DMS 273 (cell line): ENCODE results near the gene PRR29.
"Not testable (repeated sequence)": the region's sequence is repeated elsewhere in the genome, so short reads cannot be mapped to it uniquely, and the experiment has no call there.

Experiments used
- DNase-seq: peaks from one replicate; lab custom pipeline; 2025; ENCODE audit not compliant: unreplicated experiment; lab: John Stamatoyannopoulos, UW

The PRR29 gene

DNA sequence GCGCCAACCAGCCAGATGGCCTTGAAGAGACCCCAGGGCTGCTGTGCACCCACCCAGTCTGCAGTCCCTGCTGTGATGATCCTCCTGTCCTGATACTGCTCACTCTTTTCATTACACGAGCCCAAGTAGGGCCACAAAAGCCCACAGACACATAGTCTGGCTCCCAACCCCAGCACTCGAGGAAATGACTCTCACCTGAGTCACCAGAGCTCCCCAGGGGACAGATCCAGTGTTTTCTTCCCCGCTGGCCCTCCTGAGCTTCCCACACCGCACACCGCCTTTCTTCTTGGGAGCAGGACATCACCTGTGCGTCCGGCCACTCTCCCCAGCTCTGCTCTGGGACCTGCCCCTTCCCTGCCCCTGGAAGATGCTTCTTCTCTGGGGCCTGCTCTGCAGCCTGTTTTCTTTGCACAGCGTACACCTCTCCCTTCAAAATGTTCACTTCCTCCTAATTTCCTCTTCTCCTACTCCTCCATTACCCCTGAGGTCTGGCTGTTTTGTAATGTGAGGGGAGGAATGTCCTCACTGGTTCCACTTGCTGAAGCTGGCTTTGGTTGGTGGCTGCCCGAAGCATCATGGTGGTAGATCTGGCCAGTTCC lies 23.5 kb upstream of the PRR29 start:
- DNase-seq: no peak

GRCh38 chr17:63975541-63976092 lies 22.5 kb upstream of the PRR29 start:
- no peak for DNase-seq

GRCh38 chr17:63976702-63977101 lies 21.4 kb upstream of the PRR29 start:
- DNase-seq: no peak

DNA sequence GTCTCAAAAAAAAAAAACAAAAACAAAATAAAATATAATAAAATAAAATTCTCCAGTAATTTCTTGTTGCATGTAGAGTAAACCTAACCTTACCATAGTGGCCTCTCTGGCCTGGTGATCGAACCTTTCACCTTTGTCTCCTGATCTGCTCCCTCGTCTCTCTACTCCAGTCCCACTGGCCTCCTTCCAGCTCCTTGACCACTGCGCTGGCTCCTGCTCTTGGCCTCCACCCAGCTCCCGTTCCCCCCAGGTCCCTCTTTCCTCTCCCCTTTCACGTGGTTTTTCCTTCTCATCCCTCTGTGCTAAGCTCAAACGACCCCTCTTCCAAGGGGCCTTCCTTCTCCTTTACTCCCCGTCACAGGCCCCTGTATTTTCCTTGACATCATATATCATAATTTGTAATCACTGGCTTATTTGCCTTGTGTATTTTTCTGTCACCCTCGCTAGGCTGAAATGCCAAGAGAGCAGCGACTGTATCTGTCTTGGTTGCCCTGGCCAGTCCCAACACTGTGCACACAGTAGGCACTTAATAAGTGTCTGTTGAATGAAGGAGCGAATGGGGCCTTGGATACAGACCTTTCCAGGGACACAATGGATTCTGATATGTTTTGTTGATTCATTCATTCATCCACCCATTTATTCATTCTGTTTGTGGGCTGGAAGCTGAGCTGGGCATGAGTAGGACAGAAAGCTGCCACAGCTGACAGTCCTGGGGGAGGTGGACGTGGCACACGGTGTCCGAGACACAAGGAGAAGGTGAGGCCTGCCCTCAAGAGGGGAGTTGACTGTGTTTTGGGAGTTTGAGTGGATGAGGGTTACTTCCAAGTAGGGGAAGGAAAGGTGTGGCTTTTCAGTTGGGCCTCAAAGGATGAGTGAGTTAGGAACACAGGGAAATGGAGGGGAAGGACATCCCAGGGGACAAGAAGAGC lies 19.6 kb upstream of the PRR29 start:
- no peak for DNase-seq

DNA sequence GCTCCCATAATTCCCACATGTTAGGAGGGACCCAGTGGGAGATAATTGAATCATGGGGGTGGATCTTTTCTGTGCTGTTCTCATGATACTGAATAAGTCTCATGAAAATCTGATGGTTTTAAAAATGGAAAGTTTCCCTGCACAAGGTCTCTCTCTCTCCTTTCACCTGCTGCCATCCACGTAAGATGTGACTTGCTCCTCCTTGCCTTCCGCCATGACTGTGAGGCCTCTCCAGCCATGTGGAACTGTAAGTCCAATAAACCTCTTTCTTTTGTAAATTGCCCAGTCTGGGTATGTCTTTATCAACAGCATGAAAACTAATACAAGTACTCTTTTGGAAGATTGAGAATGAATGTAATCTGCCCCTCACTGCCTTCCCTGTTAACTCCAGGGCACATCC lies 15.5 kb upstream of the PRR29 start:
- not testable (repeated sequence) for DNase-seq

GRCh38 chr17:63983320-63983719 lies 14.8 kb upstream of the PRR29 start:
- DNase-seq: no peak

DNA sequence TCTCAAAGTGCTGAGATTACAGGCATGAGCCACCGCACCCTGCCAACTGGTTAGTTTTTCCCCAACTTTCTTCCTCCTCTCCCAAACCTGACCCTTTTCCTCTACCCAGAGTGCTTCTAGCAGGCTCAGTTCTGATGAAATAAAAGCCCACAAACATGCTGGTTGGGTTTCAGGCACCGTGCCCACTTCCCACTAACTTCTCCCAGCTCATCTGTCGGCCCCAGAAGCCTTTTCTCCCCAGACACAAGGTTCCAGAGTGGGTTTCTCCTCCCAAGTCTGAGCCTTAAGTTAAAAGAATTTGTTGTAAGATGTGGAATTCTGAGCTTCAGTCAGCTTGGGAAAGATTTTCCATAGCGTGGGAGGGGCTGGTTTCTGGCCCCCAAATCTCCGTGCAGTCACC lies 13.9 kb upstream of the PRR29 start:
- peak; percentile 58 for DNase-seq

- DNase-seq: peak; percentile 84
Measured at GRCh38 chr17:63984651-63985386, 13.3 kb upstream of the PRR29 start.

DNA sequence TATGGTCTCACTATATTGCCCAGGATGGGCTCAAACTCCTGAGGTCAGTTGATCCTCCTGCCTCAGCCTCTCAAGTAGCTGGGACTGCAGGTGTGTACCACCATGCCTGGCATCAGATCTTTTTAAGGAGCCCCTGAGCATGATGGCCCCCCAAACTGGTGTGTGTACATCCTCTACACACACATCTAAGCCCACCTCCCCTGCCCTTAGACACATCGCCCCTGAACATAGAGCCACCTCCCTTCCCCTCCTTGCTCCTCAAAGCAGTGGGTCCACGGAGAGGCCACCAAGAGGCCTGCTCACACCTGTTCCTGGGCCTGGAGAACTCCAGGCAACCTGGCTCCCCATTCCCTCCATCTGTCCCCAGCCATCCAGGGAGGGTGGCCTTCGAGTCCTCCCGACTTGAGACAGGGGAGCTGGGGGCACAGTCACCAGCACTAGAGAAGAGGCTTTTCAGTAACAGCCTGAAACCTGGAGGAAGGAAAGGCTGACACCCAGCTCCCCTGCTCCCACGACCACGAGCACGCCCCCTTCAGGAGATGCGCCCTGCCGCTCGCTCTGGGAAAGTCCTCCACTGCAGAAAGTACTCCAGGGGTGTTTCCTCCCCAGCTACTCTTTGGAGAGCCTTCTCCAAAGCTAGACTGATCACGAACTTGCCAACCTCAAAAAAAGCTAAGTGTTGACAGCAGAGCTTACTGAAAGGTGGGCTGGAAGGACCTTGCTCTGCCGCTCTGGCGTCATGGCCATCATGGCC lies 12.6 kb upstream of the PRR29 start:
- peak; percentile 38 for DNase-seq

- peak; percentile 42 for DNase-seq
Measured at GRCh38 chr17:63986821-63987220, 11.3 kb upstream of the PRR29 start.

DNA sequence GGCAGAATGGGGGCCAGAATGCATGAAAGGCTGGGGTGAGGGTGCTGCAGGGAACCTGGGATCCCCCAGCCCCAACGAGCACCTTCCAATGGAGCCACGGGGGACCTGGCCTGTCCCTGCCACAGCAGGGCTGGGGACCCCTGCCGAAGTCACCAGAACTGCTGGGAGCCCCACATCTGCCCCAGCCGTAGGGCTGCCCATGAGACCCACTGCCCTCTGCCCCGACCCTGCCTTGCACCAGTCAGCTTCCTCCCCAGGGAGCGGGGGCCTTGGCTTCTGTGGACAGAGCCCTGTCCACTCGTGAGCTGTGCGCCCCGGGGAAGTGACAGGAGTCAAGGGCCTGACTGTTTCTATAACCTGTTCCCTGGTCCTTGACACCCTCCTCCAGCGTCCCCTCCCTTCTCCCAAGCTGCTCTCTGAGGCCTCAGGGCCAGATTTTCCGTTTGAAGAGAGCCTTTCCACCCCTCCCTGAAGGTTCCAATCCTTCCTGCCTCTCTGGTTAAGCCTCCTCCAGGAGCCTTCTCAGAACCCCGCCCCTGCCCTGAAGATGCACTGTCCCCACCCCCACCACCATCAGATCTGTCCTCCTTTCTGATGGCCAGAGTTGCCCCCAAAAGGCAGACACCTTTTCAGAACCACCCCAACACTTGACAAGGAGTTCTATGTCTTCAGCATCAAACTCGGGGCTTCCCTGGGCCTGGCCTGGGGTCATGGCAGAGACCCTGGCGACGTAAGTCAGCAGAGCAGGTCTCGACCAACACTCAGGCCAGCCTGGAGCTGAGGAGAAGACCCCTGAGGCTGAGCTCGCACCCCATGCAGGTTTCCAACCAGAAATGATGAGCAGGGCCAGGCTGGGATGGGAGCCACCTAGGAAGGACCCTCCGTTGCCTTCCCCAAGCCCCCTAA lies 10.7 kb upstream of the PRR29 start:
- DNase-seq: no peak

GRCh38 chr17:63988127-63988478 lies 10.0 kb upstream of the PRR29 start:
- no peak for DNase-seq

DNA sequence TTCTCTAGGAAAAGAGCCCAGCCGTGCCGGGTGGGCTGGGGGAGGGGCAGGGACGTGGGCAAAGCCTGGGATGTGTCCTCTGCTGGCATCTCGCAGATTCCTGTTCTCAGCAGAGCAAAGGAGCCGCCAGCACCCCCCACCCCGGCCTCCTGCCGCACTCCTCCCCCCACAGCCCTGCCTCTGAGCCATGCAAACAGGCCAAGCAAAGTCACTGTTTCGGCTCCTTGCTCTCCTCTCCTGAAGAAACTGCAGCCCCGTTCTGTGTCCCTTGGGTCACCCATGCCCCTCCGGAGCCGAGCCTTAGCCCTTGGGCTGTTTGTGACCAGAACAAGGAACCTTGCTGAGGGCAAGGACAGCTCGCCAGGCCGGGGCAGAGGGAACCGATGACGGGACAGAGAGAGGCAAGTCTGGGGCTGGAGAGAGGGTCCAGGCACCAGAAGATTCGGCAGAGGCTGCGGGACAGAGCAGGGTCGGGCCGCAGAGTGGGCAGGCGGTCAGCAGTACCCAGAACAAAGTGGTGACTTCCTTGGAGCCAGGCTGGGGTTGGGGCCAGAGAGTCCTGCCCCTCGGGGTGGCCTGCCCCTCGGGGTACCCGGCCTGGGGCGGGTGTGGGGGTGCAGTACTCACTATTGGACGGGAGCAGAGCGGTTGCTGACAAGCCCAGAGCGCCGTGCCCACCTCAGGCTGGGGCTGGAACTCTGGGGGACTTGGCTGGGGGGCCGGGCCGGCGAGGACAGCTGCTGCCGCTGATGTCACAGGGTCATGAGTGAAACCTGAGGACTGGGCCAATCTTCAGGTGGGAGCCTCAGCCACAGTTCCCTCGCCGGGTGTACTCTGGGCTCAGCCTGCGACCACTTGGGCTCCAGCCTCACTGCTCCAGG lies 9.2 kb upstream of the PRR29 start:
- peak; percentile 39 for DNase-seq

DNA sequence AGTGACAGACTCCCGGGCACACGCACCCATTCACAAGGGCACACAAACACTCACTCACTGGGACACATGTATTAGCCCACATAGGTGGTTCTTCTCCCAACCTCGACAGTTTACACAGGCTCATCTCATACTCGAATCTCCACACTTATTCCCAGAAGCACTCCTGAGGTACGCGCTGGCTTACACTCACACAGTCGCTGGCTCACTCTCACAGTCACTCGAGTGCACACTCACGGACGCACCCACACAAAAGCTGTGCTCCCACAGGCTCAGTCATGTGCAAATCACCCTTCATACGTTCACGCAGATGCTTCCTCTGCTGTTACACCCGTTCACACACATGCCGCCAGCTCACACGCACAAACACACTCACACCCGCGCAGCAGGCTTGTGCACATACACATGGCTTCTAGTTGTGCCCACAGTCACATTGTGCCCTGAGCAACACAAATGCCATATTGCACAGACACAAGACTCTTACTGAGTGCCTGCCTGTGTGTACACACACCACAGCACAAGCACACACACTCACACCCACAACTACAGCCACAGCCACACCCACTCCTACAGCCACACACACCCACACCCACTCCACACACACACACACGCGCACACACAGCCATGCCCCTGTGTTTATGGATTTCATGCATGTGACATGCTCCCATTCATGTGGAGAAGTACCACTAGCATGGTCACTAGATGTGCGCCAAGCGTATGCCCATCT lies 8.4 kb upstream of the PRR29 start:
- no peak for DNase-seq

DNA sequence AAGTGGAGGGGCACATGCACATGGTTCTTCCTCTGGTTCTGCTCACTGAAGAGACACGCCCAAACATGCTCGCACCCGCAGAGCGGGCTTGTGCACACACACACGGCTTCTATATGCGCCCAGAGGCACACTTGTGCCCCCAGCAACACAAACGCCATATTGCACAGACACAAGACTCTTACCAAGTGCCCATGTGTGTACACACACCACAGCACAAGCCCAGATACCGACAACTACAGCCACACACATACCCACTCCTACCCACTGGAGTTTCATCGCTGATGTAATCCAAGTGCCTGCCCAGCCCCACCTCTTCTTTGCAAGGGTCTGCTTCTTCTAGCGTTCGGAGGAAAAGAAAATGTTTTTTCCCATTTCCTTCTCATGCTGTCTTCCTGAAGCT lies 6.5 kb upstream of the PRR29 start:
- no peak for DNase-seq

DNA sequence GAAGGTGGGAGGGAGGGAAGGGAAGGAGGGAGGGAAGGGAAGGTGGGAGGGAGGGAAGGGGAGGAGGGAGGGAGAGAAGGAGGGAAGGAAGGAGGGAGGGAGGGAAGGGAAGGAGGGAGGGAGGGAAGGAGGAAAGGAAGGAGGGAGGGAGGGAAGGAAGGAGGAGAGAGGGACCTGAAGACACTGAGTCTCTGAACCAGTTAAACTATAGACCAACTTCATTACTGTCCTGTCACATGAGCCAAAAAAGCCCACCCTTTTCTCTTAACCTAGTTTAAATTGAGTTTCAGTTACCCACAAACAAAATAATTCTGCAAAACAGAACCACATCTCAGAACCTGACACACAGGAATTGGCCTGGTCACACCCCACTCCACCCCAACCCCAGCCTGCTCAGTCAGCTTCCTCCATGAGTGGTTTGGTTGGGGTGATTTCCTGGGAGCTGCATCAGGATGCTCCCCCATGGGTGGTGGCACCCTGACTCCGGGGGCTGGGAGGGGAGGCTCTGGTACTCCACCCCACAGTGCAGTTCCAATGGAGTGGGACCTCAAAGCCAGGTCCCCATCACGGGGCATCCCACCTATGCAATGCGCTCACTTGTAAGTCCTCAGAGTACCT lies 4.7 kb upstream of the PRR29 start:
- DNase-seq: no peak

- no peak for DNase-seq
Measured at GRCh38 chr17:63995626-63996025, 2.5 kb upstream of the PRR29 start.
